AG20443 (cell line): ENCODE results near the gene PCDH17.

ENCODE experiments used
- DNase-seq: peaks from one replicate; pipeline ENCODE4 v3.0.0; 2012; ENCODE audit warnings: low spot score, mixed read lengths

PCDH17 gene

DNA sequence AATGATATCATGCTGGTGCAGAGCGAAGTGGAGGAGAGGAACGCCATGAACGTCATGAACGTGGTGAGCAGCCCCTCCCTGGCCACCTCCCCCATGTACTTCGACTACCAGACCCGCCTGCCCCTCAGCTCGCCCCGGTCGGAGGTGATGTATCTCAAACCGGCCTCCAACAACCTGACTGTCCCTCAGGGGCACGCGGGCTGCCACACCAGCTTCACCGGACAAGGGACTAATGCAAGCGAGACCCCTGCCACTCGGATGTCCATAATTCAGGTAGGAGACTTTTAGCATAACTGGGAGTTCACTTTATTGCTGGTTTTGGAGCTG is 3.3 kb downstream of the PCDH17 start:
- no peak for DNase-seq

DNA sequence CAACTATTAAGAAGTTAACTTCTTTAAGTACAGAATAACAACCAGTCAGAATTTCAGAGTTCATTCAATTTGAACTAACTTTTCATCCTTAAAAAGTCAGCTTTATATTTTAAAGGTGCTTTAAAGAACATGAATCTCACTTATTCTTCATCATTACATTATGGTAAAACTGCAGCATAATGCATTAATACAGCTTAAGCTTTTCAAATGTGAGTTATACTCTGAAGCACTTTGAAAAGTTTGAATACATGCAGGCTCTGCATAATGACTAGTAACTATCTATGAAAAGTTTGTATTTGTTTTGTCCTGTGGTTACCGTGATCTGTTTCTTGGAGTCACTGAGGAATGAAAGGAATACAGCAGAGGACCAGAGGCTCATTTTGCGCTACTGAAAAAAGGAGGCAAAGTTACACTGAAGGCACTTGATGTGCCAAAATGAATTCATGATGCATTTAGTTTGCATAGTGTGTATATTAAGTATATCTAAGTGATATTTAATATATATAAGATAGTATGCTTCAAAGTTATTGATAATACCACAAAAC is 4.1 kb downstream of the PCDH17 start:
- no peak for DNase-seq

- DNase-seq, result no peak
Observed at GRCh38 chr13:57636816-57637215, 5.3 kb downstream of the PCDH17 start.

- DNase-seq, result no peak
Observed at GRCh38 chr13:57637515-57637914, 6.0 kb downstream of the PCDH17 start.

GRCh38 chr13:57638186-57638890 is 6.8 kb downstream of the PCDH17 start:
- DNase-seq, result no peak

DNA sequence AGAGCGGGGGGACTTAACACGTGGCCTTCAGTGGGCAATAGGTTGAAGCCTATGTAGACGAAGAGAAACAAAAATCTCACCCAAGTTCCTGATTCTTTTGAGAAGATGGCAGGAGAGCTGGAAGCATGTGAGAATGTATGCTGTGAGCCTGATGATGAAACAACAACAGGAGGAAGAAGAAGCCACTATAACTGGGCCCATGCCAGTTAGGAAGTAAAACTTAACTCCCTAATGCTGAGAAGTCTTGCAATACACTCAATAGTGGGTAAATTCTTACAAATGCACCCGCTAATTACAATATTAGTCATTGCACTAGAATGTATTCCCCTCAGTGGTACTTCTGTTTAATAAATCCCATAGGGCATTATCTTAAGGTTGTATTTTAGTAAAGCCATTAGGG is 9.1 kb downstream of the PCDH17 start:
- no peak for DNase-seq

- DNase-seq, result no peak
Observed at GRCh38 chr13:57641051-57641450, 9.5 kb downstream of the PCDH17 start.

- no peak for DNase-seq
Observed at GRCh38 chr13:57644106-57644505, 12.6 kb downstream of the PCDH17 start.

DNA sequence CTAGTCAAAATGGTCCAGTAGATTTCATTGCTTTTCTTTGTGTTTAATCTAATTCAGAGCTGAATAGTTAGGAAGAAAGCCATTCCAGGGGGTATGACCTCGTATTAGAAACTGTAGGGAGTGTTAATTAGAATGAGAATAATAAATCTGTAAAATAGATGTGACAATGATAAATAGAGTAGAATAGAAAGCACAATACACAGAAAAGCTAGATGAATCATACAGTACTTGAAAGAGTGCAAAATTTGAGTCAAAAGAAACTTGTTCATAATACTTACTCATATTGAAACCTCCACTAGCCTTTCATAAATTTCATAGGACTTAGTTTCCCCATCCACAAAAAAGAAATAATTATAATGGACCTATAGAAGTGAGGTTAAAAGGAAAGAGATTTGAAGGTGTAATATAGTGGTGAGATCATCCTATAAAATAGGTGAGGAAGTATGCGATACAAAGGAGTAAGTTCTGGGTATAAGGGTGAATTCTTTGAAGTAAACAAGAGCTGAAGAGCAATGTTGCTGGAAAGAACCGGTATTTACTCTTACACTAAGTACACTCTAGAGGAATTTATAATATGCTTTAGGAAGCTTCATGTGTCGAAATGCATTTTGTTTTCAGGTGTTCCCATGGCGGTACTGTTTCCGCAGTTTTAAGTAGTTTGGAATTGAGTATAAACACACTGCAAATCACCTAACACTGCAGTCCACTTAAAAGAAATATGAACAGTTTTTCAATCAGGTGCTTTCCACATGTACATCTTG is 21.9 kb downstream of the PCDH17 start:
- DNase-seq, result no peak

GRCh38 chr13:57665481-57665880 is 33.9 kb downstream of the PCDH17 start:
- DNase-seq, result no peak

DNA sequence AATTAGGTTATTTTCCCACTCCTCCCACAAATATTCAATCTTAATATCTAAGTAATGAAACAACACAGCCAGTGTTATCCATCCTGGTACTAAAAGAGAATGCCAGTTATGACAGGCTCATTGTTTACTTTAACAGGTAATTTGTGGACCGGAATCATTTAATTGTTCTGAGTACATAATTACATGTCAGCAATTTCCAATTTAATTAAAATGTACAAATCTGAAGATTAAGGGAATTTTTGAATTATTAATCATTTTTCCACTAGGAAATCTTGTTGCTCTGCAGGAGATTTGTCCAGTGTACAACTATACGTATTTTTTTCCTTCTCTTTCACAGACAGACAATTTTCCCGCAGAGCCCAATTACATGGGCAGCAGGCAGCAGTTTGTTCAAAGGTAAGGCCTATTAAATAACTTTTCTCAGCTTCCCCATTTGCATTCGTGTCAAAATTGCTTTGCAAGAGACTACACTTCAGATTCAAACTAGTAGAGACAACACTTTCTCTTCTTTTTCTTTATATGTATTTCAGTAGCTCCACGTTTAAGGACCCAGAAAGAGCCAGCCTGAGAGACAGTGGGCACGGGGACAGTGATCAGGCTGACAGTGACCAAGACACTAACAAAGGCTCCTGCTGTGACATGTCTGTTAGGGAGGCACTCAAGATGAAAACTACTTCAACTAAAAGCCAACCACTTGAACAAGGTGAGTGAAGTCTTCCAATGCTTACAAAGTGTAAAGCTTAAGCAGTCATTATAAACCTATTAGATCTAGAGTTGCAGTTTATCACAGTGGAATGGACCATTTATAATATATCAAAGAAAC is 34.8 kb downstream of the PCDH17 start:
- no peak for DNase-seq

DNA sequence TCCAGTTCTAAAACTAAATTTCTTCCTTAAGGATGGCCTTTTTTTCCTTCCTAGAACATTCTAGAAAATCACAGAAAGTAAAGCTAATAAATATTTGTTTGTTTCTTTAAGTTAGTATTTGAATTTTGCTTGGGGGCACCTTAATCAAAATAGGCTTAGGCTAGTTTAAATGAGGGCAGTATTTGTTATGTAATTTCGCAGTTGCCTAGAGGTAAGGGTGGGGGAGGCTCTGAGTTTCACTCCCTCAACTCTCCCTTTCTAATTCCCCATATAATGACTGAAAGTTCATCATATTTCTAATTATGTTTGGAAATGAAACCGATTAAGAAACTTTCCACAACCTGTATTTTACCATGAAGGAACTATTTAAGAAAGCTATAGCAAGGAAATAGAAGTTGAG is 40.6 kb downstream of the PCDH17 start:
- DNase-seq, result no peak

- no peak for DNase-seq
Observed at GRCh38 chr13:57673197-57673596, 41.7 kb downstream of the PCDH17 start.

DNA sequence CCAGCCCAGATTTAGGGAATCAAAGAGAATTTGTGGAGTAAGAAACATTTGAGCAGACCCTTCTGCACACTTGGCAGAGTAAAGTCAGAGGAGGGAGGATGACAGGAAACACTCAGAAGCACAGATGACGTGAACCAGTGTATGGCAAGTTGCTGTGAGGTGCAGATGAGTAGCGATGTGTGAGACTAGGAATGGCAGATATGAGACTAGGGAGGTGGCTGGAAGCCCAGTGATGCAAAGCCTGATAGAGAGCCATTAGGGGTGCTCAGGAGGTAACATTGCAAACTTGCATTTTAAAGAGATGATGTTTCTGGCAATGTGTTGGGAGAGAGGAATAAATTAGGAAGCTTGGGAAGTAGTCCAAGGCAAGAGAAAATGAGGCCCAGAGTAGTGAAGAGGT is 44.0 kb downstream of the PCDH17 start:
- DNase-seq, result no peak

DNA sequence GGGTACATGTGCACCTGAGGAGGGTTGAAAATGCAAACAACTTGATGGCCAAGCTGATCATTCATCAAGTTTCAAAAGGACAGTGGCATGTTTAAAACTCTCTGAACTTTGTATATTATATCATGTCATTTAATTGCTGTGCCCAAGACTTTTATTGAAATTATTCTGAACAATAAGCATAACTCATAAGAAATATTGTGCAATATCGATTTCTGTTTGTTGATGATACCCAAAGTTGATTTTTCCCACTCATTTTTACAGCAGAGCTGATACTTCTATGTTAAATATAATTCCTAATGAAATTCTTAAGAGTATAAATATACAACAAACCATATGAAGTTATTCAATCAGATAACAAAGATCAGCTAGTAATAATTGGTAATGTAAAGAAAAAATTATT is 49.1 kb downstream of the PCDH17 start:
- DNase-seq, result no peak

- DNase-seq, result no peak
Observed at GRCh38 chr13:57682128-57682716, 50.7 kb downstream of the PCDH17 start.

DNA sequence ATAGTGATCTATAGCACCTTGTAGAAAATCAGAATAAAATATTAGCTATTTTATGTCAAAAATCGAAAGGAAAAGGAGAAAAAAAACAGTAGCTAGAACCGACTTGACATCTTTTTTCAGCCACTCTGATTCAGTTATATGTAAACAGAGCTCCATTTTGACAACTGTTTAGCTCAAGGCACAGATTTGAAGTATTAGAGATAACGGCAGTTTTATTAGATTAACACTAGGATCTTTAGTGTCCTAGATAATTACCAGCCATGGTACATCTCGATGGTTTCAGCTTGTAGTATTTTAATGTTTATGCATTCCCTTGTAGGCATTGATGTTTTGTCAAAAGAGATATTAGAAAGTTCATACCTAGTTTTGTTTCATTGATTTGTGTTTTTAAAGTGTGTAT is 67.3 kb downstream of the PCDH17 start:
- DNase-seq, result no peak

- no peak for DNase-seq
Observed at GRCh38 chr13:57704031-57704430, 72.5 kb downstream of the PCDH17 start.

DNA sequence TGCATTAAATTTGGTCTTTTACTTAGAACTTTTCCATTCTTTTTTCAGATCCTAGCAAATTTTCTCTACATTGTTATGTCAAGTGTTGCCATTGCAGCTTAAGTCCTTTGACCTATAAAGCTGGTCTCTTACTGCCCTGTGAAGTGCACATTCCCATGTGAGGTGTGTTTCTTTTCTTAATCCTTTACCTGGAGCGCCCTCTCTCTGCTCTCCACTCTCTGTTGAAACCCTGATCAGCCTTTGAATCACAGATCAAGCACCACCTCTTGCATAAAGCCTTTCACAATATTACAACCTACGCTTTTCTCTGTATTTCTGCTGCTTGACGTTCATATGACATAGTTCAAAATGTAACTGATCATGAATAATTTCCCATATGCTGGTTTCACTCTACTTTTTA is 84.8 kb downstream of the PCDH17 start:
- no peak for DNase-seq

GRCh38 chr13:57724486-57725272 is 93.1 kb downstream of the PCDH17 start:
- DNase-seq, result no peak

GRCh38 chr13:57725480-57725879 is 93.9 kb downstream of the PCDH17 start:
- DNase-seq, result no peak

- no peak for DNase-seq
Observed at GRCh38 chr13:57726981-57727380, 95.4 kb downstream of the PCDH17 start.
